ENCODE results near the gene NAP1L4.

DNA sequence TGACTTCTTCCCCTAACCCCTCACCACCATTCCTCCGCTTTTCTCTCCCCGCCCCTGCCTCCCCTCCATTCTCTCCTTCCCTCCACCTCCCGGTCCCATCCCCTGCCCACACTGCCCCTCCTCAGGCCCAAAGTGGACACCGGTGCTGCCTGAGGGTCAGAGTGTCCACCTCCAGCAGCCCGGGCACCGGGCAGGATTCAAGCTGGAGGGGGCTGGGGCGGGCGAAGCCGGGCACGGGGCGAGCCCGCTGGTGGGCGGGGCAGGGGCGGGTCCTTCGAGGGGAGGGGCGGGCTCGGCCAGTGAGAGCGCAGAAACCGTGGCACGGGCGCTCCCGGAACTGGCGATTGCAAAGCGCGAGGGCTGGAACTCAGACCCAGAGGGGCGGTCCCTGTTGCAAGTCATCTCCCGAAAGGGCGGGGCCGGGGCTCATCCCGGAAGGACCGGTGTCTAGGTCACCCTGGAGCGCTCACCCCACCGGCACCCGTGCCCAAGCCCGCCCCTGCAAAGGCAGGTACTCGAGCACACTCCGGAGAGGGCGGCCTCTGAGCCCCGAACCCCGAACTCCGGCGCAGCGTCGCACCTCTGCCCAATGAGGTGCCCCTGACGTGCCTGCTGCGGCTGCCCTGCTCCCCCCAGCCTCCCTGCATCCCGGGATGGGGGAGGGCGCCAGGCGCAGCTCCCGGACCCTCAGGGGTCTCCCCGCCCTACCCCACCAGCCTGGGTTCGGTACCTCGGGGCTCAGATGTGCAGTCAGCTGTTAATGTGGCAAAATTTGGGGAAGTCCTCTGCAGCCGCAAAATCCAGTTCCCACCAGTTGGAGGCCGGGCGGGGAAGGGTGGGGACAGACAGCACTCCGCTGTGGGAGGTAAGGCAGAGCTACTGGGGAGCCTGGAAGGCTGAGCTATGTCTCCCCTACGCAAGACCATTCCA lies 90.0 kb downstream of the NAP1L4 start:
- TF ChIP-seq, protein P1, sequence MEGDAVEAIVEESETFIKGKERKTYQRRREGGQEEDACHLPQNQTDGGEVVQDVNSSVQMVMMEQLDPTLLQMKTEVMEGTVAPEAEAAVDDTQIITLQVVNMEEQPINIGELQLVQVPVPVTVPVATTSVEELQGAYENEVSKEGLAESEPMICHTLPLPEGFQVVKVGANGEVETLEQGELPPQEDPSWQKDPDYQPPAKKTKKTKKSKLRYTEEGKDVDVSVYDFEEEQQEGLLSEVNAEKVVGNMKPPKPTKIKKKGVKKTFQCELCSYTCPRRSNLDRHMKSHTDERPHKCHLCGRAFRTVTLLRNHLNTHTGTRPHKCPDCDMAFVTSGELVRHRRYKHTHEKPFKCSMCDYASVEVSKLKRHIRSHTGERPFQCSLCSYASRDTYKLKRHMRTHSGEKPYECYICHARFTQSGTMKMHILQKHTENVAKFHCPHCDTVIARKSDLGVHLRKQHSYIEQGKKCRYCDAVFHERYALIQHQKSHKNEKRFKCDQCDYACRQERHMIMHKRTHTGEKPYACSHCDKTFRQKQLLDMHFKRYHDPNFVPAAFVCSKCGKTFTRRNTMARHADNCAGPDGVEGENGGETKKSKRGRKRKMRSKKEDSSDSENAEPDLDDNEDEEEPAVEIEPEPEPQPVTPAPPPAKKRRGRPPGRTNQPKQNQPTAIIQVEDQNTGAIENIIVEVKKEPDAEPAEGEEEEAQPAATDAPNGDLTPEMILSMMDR (IDR thresholded peaks at IDR 0.05; ENCODE audit: low read length), result no peak
- no peak for TF ChIP-seq EZH2 (optimal IDR thresholded peaks at IDR 0.05; ENCODE audit: low read depth, low read length)
